Panc1 (cell line): ENCODE data around the gene CIB1. TPM values are rescaled to one million over a fixed set of nuclear protein-coding genes. Genes with fewer than 3 reads are reported as not detected.

Experiments
- ATAC-seq: fragments of 200-7000 bp; cut with Tn5 transposase; 2 replicates; pipeline ENCODE4 v1.9.1; 2020; ENCODE audit warnings: mild to moderate bottlenecking, moderate library complexity
- BruUV-seq: library from RNA; stranded (reverse); fragments of 400-500 nt; replicated peaks from 2 replicates; lab custom pipeline; 2021; lab: Mats Ljungman, UMichigan
- CTCF ChIA-PET: fragments of 300-600 bp; sonication (Branson Sonifier 250); formaldehyde crosslinking; loops from one replicate; lab custom pipeline; 2022; ENCODE audit warnings: antibody characterized with exemption; lab: Charles Lee
- POLR2A ChIA-PET: fragments of 300-600 bp; sonication (Branson Sonifier 250); formaldehyde crosslinking; loops from one replicate; lab custom pipeline; 2022; ENCODE audit warnings: antibody characterized with exemption; lab: Charles Lee
- DNase-seq: peaks from one replicate; pipeline ENCODE4 v3.0.0-alpha.2; 2010; ENCODE audit warnings: low read depth, low spot score
- H3K27ac ChIP-seq: 2 replicates; pipeline ENCODE4 v1.5.1; 2011; ENCODE audit warnings: mild to moderate bottlenecking, low read length, inconsistent platforms
- H3K27me3 ChIP-seq: fragments of 200-500 bp; sonication (Bioruptor generic); 2 replicates; pipeline ENCODE4 v1.6.0; 2014; ENCODE audit warnings: low read length, inconsistent platforms; ENCODE audit not compliant: control insufficient read depth, insufficient read depth
- H3K36me3 ChIP-seq: fragments of 200-500 bp; sonication (Bioruptor generic); 2 replicates; pipeline ENCODE4 v1.5.1; 2014; ENCODE audit warnings: inconsistent platforms, mild to moderate bottlenecking, low read length, moderate library complexity; ENCODE audit not compliant: control insufficient read depth, insufficient read depth
- H3K4me1 ChIP-seq: 2 replicates; pipeline ENCODE4 v1.5.1; 2011; ENCODE audit warnings: inconsistent platforms, mild to moderate bottlenecking, low read length, moderate library complexity; ENCODE audit not compliant: control insufficient read depth, insufficient read depth
- H3K4me3 ChIP-seq, 2 experiments: 2 replicates each; pipeline ENCODE4 v1.5.1; 2011 to 2012; ENCODE audit warnings: low read depth in 2 of 2, low read length in 2 of 2, mild to moderate bottlenecking in 2 of 2, inconsistent platforms in 1 of 2, moderate library complexity in 1 of 2
- H3K9me3 ChIP-seq: fragments of 200-500 bp; sonication (Bioruptor generic); 2 replicates; pipeline ENCODE4 v1.5.1; 2014; ENCODE audit warnings: low read depth, mild to moderate bottlenecking, inconsistent platforms, low read length, moderate library complexity; ENCODE audit not compliant: control insufficient read depth, insufficient read depth
- CTCF ChIP-seq: fragments of 450-650 bp; IDR thresholded peaks from 2 replicates; pipeline ENCODE4 v1.5.1; 2017; ENCODE audit warnings: mild to moderate bottlenecking
- POLR2AphosphoS5 ChIP-seq: IDR thresholded peaks from 2 replicates; pipeline ENCODE4 v1.6.1; 2012; ENCODE audit warnings: mild to moderate bottlenecking, low read depth, low read length, moderate library complexity
- SIN3A ChIP-seq: IDR thresholded peaks from 2 replicates; pipeline ENCODE4 v1.6.1; 2012; ENCODE audit warnings: low read depth, mild to moderate bottlenecking, low read length, moderate library complexity, borderline replicate concordance; ENCODE audit not compliant: insufficient read depth
- TCF7L2 ChIP-seq: IDR thresholded peaks from 2 replicates; pipeline ENCODE4 v1.6.1; 2011; ENCODE audit warnings: mild to moderate bottlenecking, low read depth, low read length, inconsistent platforms
- in situ Hi-C: cut with HindIII; loops from 2 replicates; pipeline ENCODE4 v1.10.0; 2016; ENCODE audit warnings: low sequenced_read_pairs, low pct_unique_long_range_greater_than_20kb
- intact Hi-C: fragments of 100-400 bp; cut with micrococcal nuclease; formaldehyde crosslinking; loops from one replicate; pipeline ENCODE4 v1.10.0; 2022; ENCODE audit not compliant: unreplicated experiment
- total RNA-seq: library from RNA; stranded (reverse); gene quantifications from one replicate; pipeline ENCODE4 v1.2.1, GENCODE V29; 2021; ENCODE audit not compliant: unreplicated experiment
- TF ChIP-seq, protein P1 (sequence below), 2 experiments: IDR thresholded peaks; 2 replicates each; pipeline ENCODE4 v1.6.1; 2011 to 2012; ENCODE audit warnings: low read depth in 2 of 2, control low read depth in 1 of 2, low read length in 1 of 2, mild to moderate bottlenecking in 1 of 2, moderate library complexity in 1 of 2; ENCODE audit not compliant: insufficient read depth in 1 of 2

CIB1 gene
- total RNA-seq, 1 experiment from 2014 or later: 193 TPM

- TF ChIP-seq POLR2AphosphoS5: no peak
- no peak for TF ChIP-seq TCF7L2
- TF ChIP-seq SIN3A: no peak
- TF ChIP-seq CTCF: no peak
- TF ChIP-seq, protein P1, sequence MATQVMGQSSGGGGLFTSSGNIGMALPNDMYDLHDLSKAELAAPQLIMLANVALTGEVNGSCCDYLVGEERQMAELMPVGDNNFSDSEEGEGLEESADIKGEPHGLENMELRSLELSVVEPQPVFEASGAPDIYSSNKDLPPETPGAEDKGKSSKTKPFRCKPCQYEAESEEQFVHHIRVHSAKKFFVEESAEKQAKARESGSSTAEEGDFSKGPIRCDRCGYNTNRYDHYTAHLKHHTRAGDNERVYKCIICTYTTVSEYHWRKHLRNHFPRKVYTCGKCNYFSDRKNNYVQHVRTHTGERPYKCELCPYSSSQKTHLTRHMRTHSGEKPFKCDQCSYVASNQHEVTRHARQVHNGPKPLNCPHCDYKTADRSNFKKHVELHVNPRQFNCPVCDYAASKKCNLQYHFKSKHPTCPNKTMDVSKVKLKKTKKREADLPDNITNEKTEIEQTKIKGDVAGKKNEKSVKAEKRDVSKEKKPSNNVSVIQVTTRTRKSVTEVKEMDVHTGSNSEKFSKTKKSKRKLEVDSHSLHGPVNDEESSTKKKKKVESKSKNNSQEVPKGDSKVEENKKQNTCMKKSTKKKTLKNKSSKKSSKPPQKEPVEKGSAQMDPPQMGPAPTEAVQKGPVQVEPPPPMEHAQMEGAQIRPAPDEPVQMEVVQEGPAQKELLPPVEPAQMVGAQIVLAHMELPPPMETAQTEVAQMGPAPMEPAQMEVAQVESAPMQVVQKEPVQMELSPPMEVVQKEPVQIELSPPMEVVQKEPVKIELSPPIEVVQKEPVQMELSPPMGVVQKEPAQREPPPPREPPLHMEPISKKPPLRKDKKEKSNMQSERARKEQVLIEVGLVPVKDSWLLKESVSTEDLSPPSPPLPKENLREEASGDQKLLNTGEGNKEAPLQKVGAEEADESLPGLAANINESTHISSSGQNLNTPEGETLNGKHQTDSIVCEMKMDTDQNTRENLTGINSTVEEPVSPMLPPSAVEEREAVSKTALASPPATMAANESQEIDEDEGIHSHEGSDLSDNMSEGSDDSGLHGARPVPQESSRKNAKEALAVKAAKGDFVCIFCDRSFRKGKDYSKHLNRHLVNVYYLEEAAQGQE (IDR thresholded peaks at IDR 0.05; ENCODE audit: insufficient read depth in 1 of 2, low read depth in 2 of 2, low read length in 1 of 2): no peak
- no peaks in the 10 kb centered on the region for H3K27me3 ChIP-seq
- DNase-seq (no peak), ATAC-seq (no peak)
- BruUV-seq: no TSS peak
- H3K4me1 ChIP-seq: no peaks in the 10 kb centered on the region
- ChIA-PET POLR2A (no interaction called here), CTCF (interaction anchor here (0.7 kb wide), 1 partner anchor 10 kb away, joined by 4 read pairs; the partner anchor contains the start of gene GDPGP1)
- H3K27ac ChIP-seq: no peak overlapping the region
- H3K9me3 ChIP-seq: no peaks in the 10 kb centered on the region
- intact Hi-C loops (no loop called here), in situ Hi-C loops (no loop called here)
- H3K36me3 ChIP-seq: no peaks in the 10 kb centered on the region
- no peak overlapping the region for H3K4me3 ChIP-seq
Measured at GRCh38 chr15:90243943-90244639, 10.3 kb upstream of the CIB1 start.

GRCh38 chr15:90241343-90242192, 7.8 kb upstream of the CIB1 start:
- no peaks in the 10 kb centered on the region for H3K9me3 ChIP-seq
- BruUV-seq: no TSS peak
- no peaks in the 10 kb centered on the region for H3K4me1 ChIP-seq
- TF ChIP-seq POLR2AphosphoS5 (no peak), CTCF (no peak), SIN3A (no peak), TCF7L2 (no peak)
- TF ChIP-seq, protein P1 (IDR thresholded peaks at IDR 0.05; ENCODE audit: insufficient read depth in 1 of 2, low read depth in 2 of 2, low read length in 1 of 2): no peak
- intact Hi-C loops (no loop called here), in situ Hi-C loops (no loop called here)
- no peak for DNase-seq
- ATAC-seq: 0 out of 2 replicates have a peak, but pooled peaks have one; percentile 15
- H3K36me3 ChIP-seq: no peaks in the 10 kb centered on the region; the same call in 1 of the 2 replicates
- H3K27me3 ChIP-seq: no peaks in the 10 kb centered on the region
- H3K4me3 ChIP-seq: no peak overlapping the region
- ChIA-PET CTCF (no interaction called here), POLR2A (no interaction called here)
- no peak overlapping the region for H3K27ac ChIP-seq
